Iris pigment epithelial cell (primary cell): ENCODE results near the gene ARRDC1.
"Not testable (repeated sequence)": the region's sequence is repeated elsewhere in the genome, so short reads cannot be mapped to it uniquely, and the experiment has no call there.

ENCODE experiments used
- DNase-seq: peaks from one replicate; pipeline ENCODE4 v3.0.0-alpha.2; 2011; ENCODE audit warnings: low read depth

ARRDC1 gene

GRCh38 chr9:137583957-137584356 is 21.5 kb upstream of the ARRDC1 start:
- DNase-seq: no peak

GRCh38 chr9:137586854-137587253 is 18.6 kb upstream of the ARRDC1 start:
- no peak for DNase-seq

- no peak for DNase-seq
Observed at GRCh38 chr9:137588311-137588710, 17.2 kb upstream of the ARRDC1 start.

GRCh38 chr9:137588891-137589290 is 16.6 kb upstream of the ARRDC1 start:
- DNase-seq: no peak

GRCh38 chr9:137589441-137590122 is 15.9 kb upstream of the ARRDC1 start:
- DNase-seq: peak; percentile 42

GRCh38 chr9:137590123-137590468 is 15.4 kb upstream of the ARRDC1 start:
- DNase-seq: no peak

- peak; percentile 81 for DNase-seq
Observed at GRCh38 chr9:137590469-137591383, 14.8 kb upstream of the ARRDC1 start, which contains the start of gene ZMYND19. Gene ZMYND19 (minus strand): TSS chr9:137590512. CDS start chr9:137590263, 249 bp downstream.

- DNase-seq: no peak
Observed at GRCh38 chr9:137592767-137593166, 12.7 kb upstream of the ARRDC1 start.

GRCh38 chr9:137593176-137593575 is 12.3 kb upstream of the ARRDC1 start:
- no peak for DNase-seq

GRCh38 chr9:137596577-137596976 is 8.9 kb upstream of the ARRDC1 start:
- DNase-seq: not testable (repeated sequence)

- DNase-seq: no peak
Observed at GRCh38 chr9:137598943-137599342, 6.5 kb upstream of the ARRDC1 start.

- no peak for DNase-seq
Observed at GRCh38 chr9:137602661-137603060, 2.8 kb upstream of the ARRDC1 start.

- DNase-seq: no peak
Observed at GRCh38 chr9:137603879-137604278, 1.6 kb upstream of the ARRDC1 start.

GRCh38 chr9:137604345-137605086 is 970 bp upstream of the ARRDC1 start:
- no peak for DNase-seq

- no peak for DNase-seq
Observed at GRCh38 chr9:137606005-137606621, 627 bp downstream of the ARRDC1 start.

GRCh38 chr9:137606734-137607138 is 1.2 kb downstream of the ARRDC1 start:
- DNase-seq: no peak

GRCh38 chr9:137607141-137607857 is 1.8 kb downstream of the ARRDC1 start:
- no peak for DNase-seq

GRCh38 chr9:137610944-137611343 is 5.5 kb downstream of the ARRDC1 start:
- no peak for DNase-seq

- DNase-seq: peak; percentile 82
Observed at GRCh38 chr9:137611623-137612609, 6.4 kb downstream of the ARRDC1 start.

GRCh38 chr9:137612741-137613142 is 7.3 kb downstream of the ARRDC1 start:
- DNase-seq: no peak
